PC-3 (cell line): ENCODE data around the gene CCDC102A. TPM values are rescaled to one million over a fixed set of nuclear protein-coding genes. Genes with fewer than 3 reads are reported as not detected.
"Not testable (repeated sequence)": the region's sequence is repeated elsewhere in the genome, so short reads cannot be mapped to it uniquely, and the experiment has no call there.

Experiments
- ATAC-seq: fragments of 200-7000 bp; cut with Tn5 transposase; 2 replicates; pipeline ENCODE4 v1.9.1; 2020; ENCODE audit warnings: mild to moderate bottlenecking, moderate library complexity
- BruUV-seq: library from RNA; stranded (reverse); fragments of 400-500 nt; replicated peaks from 2 replicates; lab custom pipeline; 2021; lab: Mats Ljungman, UMichigan
- CTCF ChIA-PET: fragments of 300-600 bp; sonication (Branson Sonifier 250); formaldehyde crosslinking; loops from one replicate; lab custom pipeline; 2022; ENCODE audit warnings: antibody characterized with exemption; lab: Charles Lee
- POLR2A ChIA-PET: fragments of 300-600 bp; sonication (Branson Sonifier 250); formaldehyde crosslinking; loops from one replicate; lab custom pipeline; 2022; ENCODE audit warnings: antibody characterized with exemption; ENCODE audit not compliant: unreplicated experiment; lab: Charles Lee
- DNase-seq: peaks from one replicate; pipeline ENCODE4 v3.0.0-alpha.2; 2015
- H2AFZ ChIP-seq: fragments of 300-600 bp; sonication (generic); 2 replicates; pipeline ENCODE4 v1.6.0; 2016; ENCODE audit warnings: antibody characterized with exemption, low read length
- H3F3A ChIP-seq: fragments of 300-600 bp; sonication (generic); one replicate; pipeline ENCODE4 v1.6.0; 2017; ENCODE audit warnings: antibody characterized with exemption, low read length, control low read depth, mild to moderate bottlenecking; ENCODE audit not compliant: unreplicated experiment
- H3K27ac ChIP-seq: fragments of 300-600 bp; sonication (generic); 2 replicates; pipeline ENCODE4 v1.5.1; 2016; ENCODE audit warnings: mild to moderate bottlenecking, low read length
- H3K27me3 ChIP-seq: fragments of 300-600 bp; sonication (generic); 2 replicates; pipeline ENCODE4 v1.6.1; 2016; ENCODE audit warnings: low read length, mixed read lengths
- H3K36me3 ChIP-seq: fragments of 300-600 bp; sonication (generic); 2 replicates; pipeline ENCODE4 v1.6.1; 2016; ENCODE audit warnings: low read depth, mixed run types, low read length, mixed read lengths
- H3K4me1 ChIP-seq: fragments of 300-600 bp; sonication (generic); 2 replicates; pipeline ENCODE4 v1.5.1; 2016; ENCODE audit warnings: low read length; ENCODE audit not compliant: insufficient read depth
- H3K4me2 ChIP-seq: fragments of 300-600 bp; sonication (generic); 2 replicates; pipeline ENCODE4 v1.6.0; 2016; ENCODE audit warnings: low read length
- H3K4me3 ChIP-seq: fragments of 300-600 bp; sonication (generic); 2 replicates; pipeline ENCODE4 v1.5.1; 2016; ENCODE audit warnings: mild to moderate bottlenecking, low read length, mixed read lengths
- H3K79me2 ChIP-seq: fragments of 300-600 bp; sonication (generic); 2 replicates; pipeline ENCODE4 v1.6.1; 2017; ENCODE audit warnings: low read length, mixed read lengths
- H3K9ac ChIP-seq: fragments of 300-600 bp; sonication (generic); 2 replicates; pipeline ENCODE4 v1.6.0; 2016; ENCODE audit warnings: mild to moderate bottlenecking, low read length
- H3K9me2 ChIP-seq: fragments of 300-600 bp; sonication (generic); replicated peaks from 2 replicates; pipeline ENCODE4 v1.6.1; 2016; ENCODE audit warnings: mixed run types, low read length, mixed read lengths
- H3K9me3 ChIP-seq: fragments of 300-600 bp; sonication (generic); 2 replicates; pipeline ENCODE4 v1.6.1; 2016; ENCODE audit warnings: low read length, mixed read lengths
- H4K20me1 ChIP-seq: fragments of 300-600 bp; sonication (generic); 2 replicates; pipeline ENCODE4 v1.6.1; 2016; ENCODE audit warnings: low read length, mixed read lengths
- EZH2 ChIP-seq: fragments of 300-600 bp; sonication (generic); IDR thresholded peaks from one replicate; pipeline ENCODE4 v1.6.1; 2017; ENCODE audit warnings: antibody characterized with exemption, mild to moderate bottlenecking, low read length; ENCODE audit not compliant: unreplicated experiment
- EZH2phosphoT487 ChIP-seq: fragments of 300-600 bp; sonication (generic); IDR thresholded peaks from 2 replicates; pipeline ENCODE4 v1.6.1; 2018; ENCODE audit warnings: mild to moderate bottlenecking, antibody characterized with exemption, low read length, borderline replicate concordance
- intact Hi-C: fragments of 100-400 bp; cut with micrococcal nuclease; formaldehyde crosslinking; loops from 2 replicates; pipeline ENCODE4 v1.9.0; 2023
- total RNA-seq: library from RNA; depleted of rRNA; stranded (reverse); fragments of >200 nt; gene quantifications from 2 replicates; pipeline ENCODE4 v1.2.3, GENCODE V29; 2014
- TF ChIP-seq, protein P1 (sequence below): fragments of 300-600 bp; sonication (generic); conservative IDR thresholded peaks from 2 replicates; pipeline ENCODE4 v1.5.1; 2017; ENCODE audit warnings: antibody characterized with exemption, low read depth, mild to moderate bottlenecking, low read length

Gene CCDC102A
- total RNA-seq, 1 experiment from 2014 or later = 12.7 TPM

DNA sequence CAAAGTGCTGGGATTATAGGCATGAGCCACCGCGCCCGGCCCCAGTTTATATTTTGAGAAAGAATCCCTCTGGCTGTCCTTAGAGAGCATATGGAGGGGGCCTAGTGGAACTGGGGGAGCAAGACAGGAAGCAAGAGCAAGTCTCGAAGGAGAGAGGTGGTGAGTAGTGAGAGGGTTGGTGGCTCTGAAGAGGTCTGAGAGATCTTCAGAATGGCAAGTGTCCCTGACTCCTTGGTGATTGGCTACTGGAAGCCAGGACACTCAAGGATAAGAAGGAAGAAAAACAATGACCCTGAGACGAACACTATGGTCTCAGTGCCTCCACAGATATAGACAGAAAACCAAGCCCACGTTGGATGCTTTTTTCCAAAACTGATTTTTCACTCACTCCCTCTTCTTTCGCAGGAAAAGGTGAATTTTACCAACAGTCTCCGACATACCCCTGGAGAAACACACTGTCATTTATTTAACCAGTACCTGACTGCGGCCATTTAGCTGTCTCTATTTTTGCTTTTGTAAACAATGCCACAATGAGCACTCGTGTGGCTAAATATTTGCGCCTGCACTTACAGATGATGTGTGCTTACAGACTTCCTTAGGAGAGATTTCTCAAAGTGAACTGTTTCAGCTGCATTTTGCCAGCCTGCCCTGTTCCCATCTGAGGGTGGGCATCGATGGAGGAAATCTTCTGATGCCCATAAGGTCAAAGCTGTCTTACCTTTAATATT, 34.2 kb downstream of the CCDC102A start:
- intact Hi-C loops = no loop called here
- no TSS peak for BruUV-seq
- no peak for ATAC-seq
- no peaks in the 10 kb centered on the region for H3K9me2 ChIP-seq
- DNase-seq = no peak
- no peak overlapping the region for H3K27ac ChIP-seq
- H3K9ac ChIP-seq = no peak overlapping the region
- ChIA-PET POLR2A (no interaction called here), CTCF (no interaction called here)
- no peak overlapping the region for H3K4me3 ChIP-seq
- no peak overlapping the region for H3K4me2 ChIP-seq
- no peaks in the 10 kb centered on the region for H4K20me1 ChIP-seq
- H3K79me2 ChIP-seq = no peaks in the 10 kb centered on the region
- H3K4me1 ChIP-seq = no peaks in the 10 kb centered on the region
- H3K27me3 ChIP-seq = no peaks in the 10 kb centered on the region
- H2AFZ ChIP-seq = no peak overlapping the region
- no peaks in the 10 kb centered on the region for H3K36me3 ChIP-seq
- H3K9me3 ChIP-seq = no peaks in the 10 kb centered on the region
- no peaks in the 10 kb centered on the region for H3F3A ChIP-seq
- TF ChIP-seq, protein P1, sequence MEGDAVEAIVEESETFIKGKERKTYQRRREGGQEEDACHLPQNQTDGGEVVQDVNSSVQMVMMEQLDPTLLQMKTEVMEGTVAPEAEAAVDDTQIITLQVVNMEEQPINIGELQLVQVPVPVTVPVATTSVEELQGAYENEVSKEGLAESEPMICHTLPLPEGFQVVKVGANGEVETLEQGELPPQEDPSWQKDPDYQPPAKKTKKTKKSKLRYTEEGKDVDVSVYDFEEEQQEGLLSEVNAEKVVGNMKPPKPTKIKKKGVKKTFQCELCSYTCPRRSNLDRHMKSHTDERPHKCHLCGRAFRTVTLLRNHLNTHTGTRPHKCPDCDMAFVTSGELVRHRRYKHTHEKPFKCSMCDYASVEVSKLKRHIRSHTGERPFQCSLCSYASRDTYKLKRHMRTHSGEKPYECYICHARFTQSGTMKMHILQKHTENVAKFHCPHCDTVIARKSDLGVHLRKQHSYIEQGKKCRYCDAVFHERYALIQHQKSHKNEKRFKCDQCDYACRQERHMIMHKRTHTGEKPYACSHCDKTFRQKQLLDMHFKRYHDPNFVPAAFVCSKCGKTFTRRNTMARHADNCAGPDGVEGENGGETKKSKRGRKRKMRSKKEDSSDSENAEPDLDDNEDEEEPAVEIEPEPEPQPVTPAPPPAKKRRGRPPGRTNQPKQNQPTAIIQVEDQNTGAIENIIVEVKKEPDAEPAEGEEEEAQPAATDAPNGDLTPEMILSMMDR = no peak
- TF ChIP-seq EZH2phosphoT487 = no peak
- no peak for TF ChIP-seq EZH2

DNA sequence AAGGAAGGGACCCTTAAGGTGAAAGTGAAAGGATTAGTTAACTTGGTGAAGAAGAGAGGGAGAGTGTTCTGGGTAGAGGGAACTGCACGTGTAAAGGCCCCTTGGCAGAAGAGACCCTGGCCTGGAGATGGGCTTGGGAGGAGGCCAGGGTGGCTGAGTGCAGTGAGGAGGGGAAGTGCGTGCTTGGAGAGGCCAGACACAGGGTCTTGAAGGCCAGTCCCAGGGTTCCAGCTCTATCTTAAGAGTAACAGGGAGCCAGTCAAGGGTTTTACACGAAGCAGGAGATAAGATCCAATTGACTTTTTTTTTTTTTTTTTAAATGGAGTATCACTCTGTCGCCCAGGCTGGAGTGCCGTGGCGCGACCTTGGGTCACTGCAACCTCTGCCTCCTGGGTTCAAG, 34.9 kb downstream of the CCDC102A start:
- Histone ChIP-seq H4K20me1 (no peaks in the 10 kb centered on the region), H3K27me3 (no peaks in the 10 kb centered on the region), H3K27ac (no peak overlapping the region), H3K36me3 (no peaks in the 10 kb centered on the region), H3K79me2 (no peaks in the 10 kb centered on the region), H3K4me3 (no peak overlapping the region), H3F3A (no peaks in the 10 kb centered on the region), H2AFZ (no peak overlapping the region), H3K9me3 (no peaks in the 10 kb centered on the region), H3K9ac (no peak overlapping the region), H3K4me1 (no peaks in the 10 kb centered on the region), H3K9me2 (no peaks in the 10 kb centered on the region), H3K4me2 (no peak overlapping the region)
- TF ChIP-seq EZH2phosphoT487 (no peak), EZH2 (no peak)
- TF ChIP-seq, protein P1 = no peak
- no TSS peak for BruUV-seq
- ATAC-seq (no peak), DNase-seq (no peak)
- CTCF ChIA-PET = no interaction called here
- intact Hi-C loops = no loop called here
- POLR2A ChIA-PET = no interaction called here

DNA sequence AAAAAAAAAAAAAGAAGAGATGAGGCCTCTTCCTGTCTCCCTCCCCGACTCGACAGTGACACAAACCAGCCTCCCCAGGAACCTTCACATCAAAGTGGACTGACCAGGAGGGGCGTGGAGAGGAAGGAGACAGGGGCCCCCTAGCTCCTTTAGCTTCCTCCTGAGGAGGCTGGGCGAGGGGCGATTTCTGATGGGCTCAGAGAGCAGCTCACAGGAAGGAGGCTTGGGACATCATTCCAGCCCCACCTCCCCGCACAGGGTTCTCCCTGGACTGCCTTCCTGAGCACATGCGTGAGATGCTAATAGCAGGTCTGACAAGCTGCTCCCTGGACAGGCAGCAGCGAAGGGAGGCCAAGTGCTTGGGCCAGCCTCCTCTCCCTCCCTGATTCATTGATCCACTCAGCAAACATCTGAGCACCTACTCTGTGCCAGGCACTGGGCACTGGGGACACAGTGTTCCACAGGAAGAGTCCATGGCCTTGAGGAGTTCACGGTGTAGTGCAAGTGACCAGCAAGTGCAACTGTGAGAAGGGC, 35.7 kb downstream of the CCDC102A start:
- intact Hi-C loops = no loop called here
- ChIA-PET POLR2A (no interaction called here), CTCF (interaction anchor here (0.9 kb wide), 1 partner anchor 13 kb away, joined by 4 read pairs; no protein-coding TSS in a partner anchor)
- Histone ChIP-seq H3F3A (no peaks in the 10 kb centered on the region), H3K9me2 (no peaks in the 10 kb centered on the region), H3K4me1 (no peaks in the 10 kb centered on the region), H3K27me3 (no peaks in the 10 kb centered on the region), H2AFZ (no peak overlapping the region), H3K9ac (no peak overlapping the region), H3K79me2 (no peaks in the 10 kb centered on the region), H3K36me3 (no peaks in the 10 kb centered on the region), H3K27ac (no peak overlapping the region), H4K20me1 (no peaks in the 10 kb centered on the region), H3K4me3 (no peak overlapping the region), H3K9me3 (no peaks in the 10 kb centered on the region), H3K4me2 (no peak overlapping the region)
- no TSS peak for BruUV-seq
- TF ChIP-seq EZH2phosphoT487 (no peak), EZH2 (no peak)
- TF ChIP-seq, protein P1 = no peak
- ATAC-seq (no peak), DNase-seq (no peak)

DNA sequence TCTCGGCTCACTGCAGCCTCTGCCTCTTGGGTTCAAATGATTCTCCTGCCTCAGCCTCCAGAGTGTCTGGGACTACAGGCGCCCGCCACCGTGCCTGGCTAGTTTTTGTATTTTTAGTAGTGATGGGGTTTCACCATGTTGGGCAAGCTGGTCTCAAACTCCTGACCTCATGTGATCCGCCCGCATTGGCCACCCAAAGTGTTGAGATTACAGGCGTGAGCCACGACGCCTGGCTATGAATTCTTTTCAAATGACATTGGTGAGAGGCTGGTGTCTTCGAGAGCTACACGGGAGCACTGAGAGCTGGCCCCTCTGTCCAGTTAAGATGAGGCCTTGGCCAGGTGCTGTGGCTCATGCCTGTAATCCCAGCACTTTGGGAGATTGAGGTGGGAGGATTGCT, 36.4 kb downstream of the CCDC102A start:
- H3K36me3 ChIP-seq, H3K27me3 ChIP-seq, BruUV-seq, intact Hi-C loops, H3F3A ChIP-seq, POLR2A ChIA-PET, H3K9ac ChIP-seq, H3K4me1 ChIP-seq, H3K79me2 ChIP-seq, H2AFZ ChIP-seq, DNase-seq, H3K4me2 ChIP-seq, H3K9me2 ChIP-seq, H4K20me1 ChIP-seq, H3K9me3 ChIP-seq, H3K4me3 ChIP-seq, ATAC-seq, H3K27ac ChIP-seq: not testable (repeated sequence)
- CTCF ChIA-PET = interaction anchor here (0.9 kb wide), 1 partner anchor 12 kb away, joined by 4 read pairs; no protein-coding TSS in a partner anchor
